Gastrocnemius medialis (tissue), 4 donors: Measurements from ENCODE around the gene MUS81. TPM values are rescaled to one million over a fixed set of nuclear protein-coding genes. Genes with fewer than 3 reads are reported as not detected.

ENCODE experiments used
- ATAC-seq, 2 donors: fragments of 150-250 bp; one replicate each; pipeline ENCODE4 v1.9.1; 2016
- DNase-seq, 2 donors: peaks; one replicate each; pipeline ENCODE4 v3.0.0-alpha.2; 2019
- H3K27ac ChIP-seq, 4 donors: fragments of 200-600 bp; sonication (generic); 1 replicate in 1 of 4; 2 replicates in 3 of 4; pipeline ENCODE4 v1.5.1; 2016 to 2018; ENCODE audit warnings: mild to moderate bottlenecking in 2 of 4, moderate library complexity in 1 of 4
- H3K27me3 ChIP-seq, 3 donors: fragments of 200-600 bp; sonication (generic) in 2 of 3; 1 replicate in 1 of 3; 2 replicates in 2 of 3; pipeline versions ENCODE4 v1.5.1 to v1.6.0; 2016 to 2019; ENCODE audit warnings: mild to moderate bottlenecking in 1 of 3, moderate library complexity in 1 of 3
- H3K36me3 ChIP-seq, 2 donors: fragments of 200-600 bp; sonication (generic) in 1 of 2; one replicate each; pipeline ENCODE4 v1.5.1; 2017 to 2018
- H3K4me1 ChIP-seq, 2 donors: fragments of 200-600 bp; sonication (generic) in 1 of 2; one replicate each; pipeline ENCODE4 v1.5.1; 2016 to 2017; ENCODE audit warnings: mild to moderate bottlenecking in 2 of 2
- H3K4me3 ChIP-seq, 4 donors: fragments of 200-600 bp; sonication (generic) in 3 of 4; 1 replicate in 1 of 4; 2 replicates in 3 of 4; pipeline ENCODE4 v1.5.1; 2016 to 2019; ENCODE audit warnings: mild to moderate bottlenecking in 2 of 4
- H3K9me3 ChIP-seq, 3 donors: fragments of 200-600 bp; sonication (generic) in 2 of 3; 1 replicate in 1 of 3; 2 replicates in 2 of 3; pipeline ENCODE4 v1.5.1; 2016 to 2019
- POLR2A ChIP-seq, 2 donors: fragments of 450-650 bp; IDR thresholded peaks; one replicate each; pipeline ENCODE4 v1.6.1; 2017; ENCODE audit warnings: antibody characterized with exemption in 2 of 2, mild to moderate bottlenecking in 2 of 2, moderate library complexity in 2 of 2
- in situ Hi-C, 4 donors: fragments of 200-750 bp; cut with MboI; loops; one replicate each; pipeline versions ENCODE4 v1.15.0 to v1.8.0; 2017; ENCODE audit warnings: low sequenced_read_pairs in 4 of 4
- intact Hi-C: fragments of 100-400 bp; cut with DNase I; formaldehyde crosslinking; loops from one replicate; pipeline ENCODE4 v1.15.1; 2023; ENCODE audit warnings: low total_unique reads
- total RNA-seq, 4 donors: library from RNA; depleted of rRNA; stranded (reverse); fragments of >200 nt; gene quantifications; one replicate each; pipeline versions ENCODE4 v1.1.0 to v1.2.3, GENCODE V29; 2016
- TF ChIP-seq, protein P1 (sequence below), 5 experiments: fragments of 450-650 bp in 3 of 5; fragments of 200-600 bp in 2 of 5; sonication (generic) in 2 of 5; IDR thresholded peaks in 4 of 5; conservative IDR thresholded peaks in 1 of 5; 1 replicate in 4 of 5; 2 replicates in 1 of 5; pipeline ENCODE4 v1.5.1; 2016 to 2019; ENCODE audit warnings: antibody characterized with exemption in 5 of 5, mild to moderate bottlenecking in 3 of 5, moderate library complexity in 3 of 5

Gene MUS81
- total RNA-seq, 4 donors from 2014 or later, result 26.4 to 44.9 (median 34.8) TPM

GRCh38 chr11:65850217-65851082 is 9.8 kb upstream of the MUS81 start:
- H3K4me3 ChIP-seq, result no peak overlapping the region
- H3K36me3 ChIP-seq, result peaks cover 0 to 41% of the 10 kb centered on the region in 2 donors
- H3K9me3 ChIP-seq, result peaks cover 0 to 4% (median 0%) of the 10 kb centered on the region in 3 donors
- TF ChIP-seq, protein P1, sequence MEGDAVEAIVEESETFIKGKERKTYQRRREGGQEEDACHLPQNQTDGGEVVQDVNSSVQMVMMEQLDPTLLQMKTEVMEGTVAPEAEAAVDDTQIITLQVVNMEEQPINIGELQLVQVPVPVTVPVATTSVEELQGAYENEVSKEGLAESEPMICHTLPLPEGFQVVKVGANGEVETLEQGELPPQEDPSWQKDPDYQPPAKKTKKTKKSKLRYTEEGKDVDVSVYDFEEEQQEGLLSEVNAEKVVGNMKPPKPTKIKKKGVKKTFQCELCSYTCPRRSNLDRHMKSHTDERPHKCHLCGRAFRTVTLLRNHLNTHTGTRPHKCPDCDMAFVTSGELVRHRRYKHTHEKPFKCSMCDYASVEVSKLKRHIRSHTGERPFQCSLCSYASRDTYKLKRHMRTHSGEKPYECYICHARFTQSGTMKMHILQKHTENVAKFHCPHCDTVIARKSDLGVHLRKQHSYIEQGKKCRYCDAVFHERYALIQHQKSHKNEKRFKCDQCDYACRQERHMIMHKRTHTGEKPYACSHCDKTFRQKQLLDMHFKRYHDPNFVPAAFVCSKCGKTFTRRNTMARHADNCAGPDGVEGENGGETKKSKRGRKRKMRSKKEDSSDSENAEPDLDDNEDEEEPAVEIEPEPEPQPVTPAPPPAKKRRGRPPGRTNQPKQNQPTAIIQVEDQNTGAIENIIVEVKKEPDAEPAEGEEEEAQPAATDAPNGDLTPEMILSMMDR (IDR thresholded peaks at IDR 0.05 in 4 of 5, conservative IDR thresholded peaks at IDR 0.05 in 1 of 5), result no peak
- TF ChIP-seq POLR2A (IDR thresholded peaks at IDR 0.05), result no peak
- no peaks in the 10 kb centered on the region for H3K27me3 ChIP-seq
- ATAC-seq, result no peak
- no peak for DNase-seq
- H3K27ac ChIP-seq, result no peak overlapping the region
- peaks cover 0 to 1% of the 10 kb centered on the region in 2 donors for H3K4me1 ChIP-seq
- in situ Hi-C loops (no loop called here), intact Hi-C loops (no loop called here)

- no peak overlapping the region for H3K4me3 ChIP-seq
- H3K4me1 ChIP-seq, result peaks cover 3 to 8% of the 10 kb centered on the region in 2 donors
- no peak for DNase-seq
- in situ Hi-C loops, result no loop called here
- H3K9me3 ChIP-seq, result peaks cover 0 to 4% (median 0%) of the 10 kb centered on the region in 3 donors
- H3K27ac ChIP-seq, result no peak overlapping the region
- TF ChIP-seq, protein P1 (IDR thresholded peaks at IDR 0.05 in 4 of 5, conservative IDR thresholded peaks at IDR 0.05 in 1 of 5), result peak in 1 of 5 experiments; percentile 34
- TF ChIP-seq POLR2A (IDR thresholded peaks at IDR 0.05), result no peak
- H3K27me3 ChIP-seq, result no peaks in the 10 kb centered on the region
- intact Hi-C loops, result no loop called here
- H3K36me3 ChIP-seq, result peaks cover 0 to 48% of the 10 kb centered on the region in 2 donors
- no peak for ATAC-seq
Observed at GRCh38 chr11:65851083-65851579, 9.1 kb upstream of the MUS81 start.

GRCh38 chr11:65851811-65852507 is 8.3 kb upstream of the MUS81 start:
- DNase-seq, result no peak
- no peak for ATAC-seq
- Histone ChIP-seq H3K9me3 (peaks cover 0 to 4% (median 0%) of the 10 kb centered on the region in 3 donors), H3K27me3 (no peaks in the 10 kb centered on the region), H3K27ac (no peak overlapping the region), H3K4me1 (peaks cover 10 to 14% of the 10 kb centered on the region in 2 donors), H3K36me3 (peaks cover 0 to 48% of the 10 kb centered on the region in 2 donors), H3K4me3 (no peak overlapping the region)
- TF ChIP-seq, protein P1 (IDR thresholded peaks at IDR 0.05 in 4 of 5, conservative IDR thresholded peaks at IDR 0.05 in 1 of 5), result no peak
- no peak for TF ChIP-seq POLR2A (IDR thresholded peaks at IDR 0.05)
- in situ Hi-C loops (no loop called here), intact Hi-C loops (no loop called here)

DNA sequence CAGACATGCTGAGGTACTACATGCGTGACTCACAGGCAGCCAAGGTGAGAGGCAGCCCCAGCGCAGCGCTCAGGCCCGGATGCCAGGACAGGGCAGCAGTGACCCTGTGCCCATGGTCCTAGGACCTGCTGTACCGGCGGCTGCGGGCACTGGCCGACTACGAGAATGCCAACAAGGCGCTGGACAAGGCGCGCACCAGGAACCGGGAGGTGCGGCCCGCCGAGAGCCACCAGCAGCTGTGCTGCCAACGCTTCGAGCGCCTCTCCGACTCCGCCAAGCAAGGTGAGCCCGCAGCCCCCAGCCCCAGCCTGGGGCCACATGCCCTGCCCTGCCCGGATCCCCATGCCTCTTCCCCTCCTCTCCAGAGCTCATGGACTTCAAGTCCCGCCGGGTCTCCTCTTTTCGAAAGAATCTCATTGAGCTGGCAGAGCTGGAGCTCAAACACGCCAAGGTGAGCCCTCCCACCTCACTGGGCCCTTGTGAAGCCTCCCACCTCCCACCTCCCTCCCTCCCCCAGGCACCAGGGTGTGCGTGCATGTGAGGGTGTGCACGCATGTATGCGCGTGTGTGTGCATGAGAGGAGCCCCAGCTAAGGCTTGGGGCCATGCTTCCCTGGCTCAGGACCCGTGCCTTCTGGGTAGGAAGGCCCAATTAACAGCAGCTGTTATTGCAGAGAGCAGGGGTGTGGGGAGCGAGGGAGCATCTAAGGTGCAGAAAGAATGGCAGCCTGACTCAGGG is 7.6 kb upstream of the MUS81 start:
- Histone ChIP-seq H3K36me3 (peaks cover 0 to 48% of the 10 kb centered on the region in 2 donors), H3K9me3 (peaks cover 0 to 4% (median 0%) of the 10 kb centered on the region in 3 donors), H3K27me3 (no peaks in the 10 kb centered on the region), H3K4me3 (no peak overlapping the region), H3K4me1 (peaks cover 10 to 14% of the 10 kb centered on the region in 2 donors), H3K27ac (no peak overlapping the region)
- in situ Hi-C loops (no loop called here), intact Hi-C loops (no loop called here)
- ATAC-seq (no peak), DNase-seq (no peak)
- TF ChIP-seq, protein P1 (IDR thresholded peaks at IDR 0.05 in 4 of 5, conservative IDR thresholded peaks at IDR 0.05 in 1 of 5), result no peak
- TF ChIP-seq POLR2A (IDR thresholded peaks at IDR 0.05), result no peak
